NCI-H1105 treated with DMSO at 0.1 percent for 48 hours (cell line): ENCODE data around the gene LTBR.

Experiments
- DNase-seq: peaks from one replicate; lab custom pipeline; 2025; lab: John Stamatoyannopoulos, UW

Gene LTBR

GRCh38 chr12:6346942-6347341 lies 37.0 kb upstream of the LTBR start:
- no peak for DNase-seq

- DNase-seq: no peak
Observed at GRCh38 chr12:6347367-6348338, 36.3 kb upstream of the LTBR start.

GRCh38 chr12:6351622-6352021 lies 32.3 kb upstream of the LTBR start:
- no peak for DNase-seq

- no peak for DNase-seq
Observed at GRCh38 chr12:6352193-6353173, 31.5 kb upstream of the LTBR start.

- no peak for DNase-seq
Observed at GRCh38 chr12:6354495-6355393, 29.2 kb upstream of the LTBR start.

GRCh38 chr12:6355491-6356373 lies 28.2 kb upstream of the LTBR start:
- no peak for DNase-seq

- DNase-seq: no peak
Observed at GRCh38 chr12:6356374-6356820, 27.6 kb upstream of the LTBR start.

- no peak for DNase-seq
Observed at GRCh38 chr12:6358881-6359280, 25.1 kb upstream of the LTBR start.

- no peak for DNase-seq
Observed at GRCh38 chr12:6360080-6360571, 23.8 kb upstream of the LTBR start.

GRCh38 chr12:6360578-6361490 lies 23.1 kb upstream of the LTBR start:
- no peak for DNase-seq

- no peak for DNase-seq
Observed at GRCh38 chr12:6361834-6362233, 22.1 kb upstream of the LTBR start.

- no peak for DNase-seq
Observed at GRCh38 chr12:6362403-6362802, 21.6 kb upstream of the LTBR start.

GRCh38 chr12:6363010-6363329 lies 21.0 kb upstream of the LTBR start:
- DNase-seq: no peak

- no peak for DNase-seq
Observed at GRCh38 chr12:6363330-6364043, 20.5 kb upstream of the LTBR start.

GRCh38 chr12:6364044-6364374 lies 20.0 kb upstream of the LTBR start:
- no peak for DNase-seq

GRCh38 chr12:6367065-6367968 lies 16.6 kb upstream of the LTBR start:
- no peak for DNase-seq

GRCh38 chr12:6367969-6368892 lies 15.7 kb upstream of the LTBR start:
- no peak for DNase-seq
